MG63 (cell line): ENCODE measurements around the gene NSG1. TPM values are rescaled to one million over a fixed set of nuclear protein-coding genes. Genes with fewer than 3 reads are reported as not detected.
A peak's percentile ranks its signal among the peaks of the same experiment; 100 is the strongest.

Source experiments
- DNase-seq: peaks from one replicate; pipeline ENCODE4 v3.0.0-alpha.2; 2020
- H3K27me3 ChIP-seq: fragments of 250-450 bp; sonication (Bioruptor Pico); 2 replicates; pipeline ENCODE4 v1.5.1; 2020; ENCODE audit warnings: mild to moderate bottlenecking, moderate library complexity
- H3K36me3 ChIP-seq: fragments of 250-450 bp; sonication (Bioruptor Pico); 2 replicates; pipeline ENCODE4 v1.5.1; 2020; ENCODE audit warnings: mild to moderate bottlenecking, moderate library complexity
- H3K4me3 ChIP-seq: fragments of 250-450 bp; sonication (Bioruptor Pico); 2 replicates; pipeline ENCODE4 v1.5.1; 2020; ENCODE audit warnings: mild to moderate bottlenecking, moderate library complexity
- H3K9me3 ChIP-seq: fragments of 250-450 bp; sonication (Bioruptor Pico); 2 replicates; pipeline ENCODE4 v1.5.1; 2020; ENCODE audit warnings: mild to moderate bottlenecking, moderate library complexity
- total RNA-seq: library from RNA; depleted of rRNA; stranded (reverse); fragments of >200 nt; shearing (Covaris generic); gene quantifications from 2 replicates; pipeline ENCODE4 v1.2.3, GENCODE V29; 2014; ENCODE audit warnings: low replicate concordance

Gene NSG1
- total RNA-seq, 1 experiment from 2014 or later, result not detected

- Histone ChIP-seq H3K4me3 (no peak overlapping the region), H3K36me3 (no peaks in the 10 kb centered on the region), H3K27me3 (no peaks in the 10 kb centered on the region), H3K9me3 (no peaks in the 10 kb centered on the region)
- DNase-seq, result no peak
These were observed 20.6 kb downstream of the NSG1 start for GRCh38 chr4:4407299-4408131.

- DNase-seq, result no peak
- Histone ChIP-seq H3K27me3 (no peaks in the 10 kb centered on the region), H3K36me3 (no peaks in the 10 kb centered on the region), H3K4me3 (no peak overlapping the region), H3K9me3 (no peaks in the 10 kb centered on the region)
These were observed 21.2 kb downstream of the NSG1 start for GRCh38 chr4:4408132-4408523.

DNA sequence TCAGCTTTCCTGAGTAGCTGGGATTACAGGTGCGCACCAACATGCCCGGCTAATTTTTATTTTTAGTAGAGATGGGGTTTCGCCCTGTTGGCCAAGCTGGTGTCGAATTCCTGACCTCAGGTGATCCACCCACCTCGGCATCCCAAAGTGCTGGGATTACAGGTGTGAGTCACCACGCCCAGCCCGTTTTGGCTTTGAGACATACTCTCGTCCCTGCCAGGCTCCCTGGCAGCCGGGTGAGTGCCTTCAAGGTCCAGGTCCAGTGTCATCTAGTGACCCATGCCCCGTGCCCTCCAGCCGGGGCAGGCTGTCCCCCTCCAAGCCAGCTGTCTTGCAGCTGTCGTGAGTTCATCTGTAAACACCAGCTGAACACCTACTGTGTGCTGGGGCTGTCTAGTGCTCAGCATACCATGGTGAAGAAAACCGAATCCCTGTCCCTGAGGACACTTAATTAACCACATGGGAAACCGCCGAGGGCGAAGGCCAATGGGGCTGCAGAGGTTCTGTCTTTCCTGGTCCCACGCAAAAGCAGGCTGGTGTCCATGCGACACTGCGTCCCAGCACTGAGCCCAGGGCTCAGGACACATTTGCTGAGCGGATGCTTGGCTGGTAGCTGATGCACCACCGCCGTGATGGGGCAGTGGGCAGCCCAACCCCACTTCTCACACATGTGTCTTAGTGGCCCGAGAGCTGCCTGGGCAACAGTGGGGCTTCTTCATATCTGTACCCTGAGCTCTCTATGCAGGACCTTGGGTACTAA is 21.9 kb downstream of the NSG1 start:
- Histone ChIP-seq H3K9me3 (no peaks in the 10 kb centered on the region), H3K36me3 (no peaks in the 10 kb centered on the region), H3K4me3 (no peak overlapping the region), H3K27me3 (no peaks in the 10 kb centered on the region)
- peak; percentile 62 for DNase-seq

GRCh38 chr4:4409416-4410115 is 22.7 kb downstream of the NSG1 start:
- no peaks in the 10 kb centered on the region for H3K27me3 ChIP-seq
- H3K4me3 ChIP-seq, result no peak overlapping the region
- H3K9me3 ChIP-seq, result no peaks in the 10 kb centered on the region
- H3K36me3 ChIP-seq, result no peaks in the 10 kb centered on the region
- no peak for DNase-seq

- H3K27me3 ChIP-seq, result no peaks in the 10 kb centered on the region
- no peaks in the 10 kb centered on the region for H3K36me3 ChIP-seq
- no peak overlapping the region for H3K4me3 ChIP-seq
- DNase-seq, result no peak
- H3K9me3 ChIP-seq, result no peaks in the 10 kb centered on the region
These were observed 23.4 kb downstream of the NSG1 start for GRCh38 chr4:4410271-4410670.

GRCh38 chr4:4411906-4412305 is 25.0 kb downstream of the NSG1 start:
- no peak for DNase-seq
- no peaks in the 10 kb centered on the region for H3K9me3 ChIP-seq
- no peaks in the 10 kb centered on the region for H3K36me3 ChIP-seq
- no peak overlapping the region for H3K4me3 ChIP-seq
- H3K27me3 ChIP-seq, result no peaks in the 10 kb centered on the region

DNA sequence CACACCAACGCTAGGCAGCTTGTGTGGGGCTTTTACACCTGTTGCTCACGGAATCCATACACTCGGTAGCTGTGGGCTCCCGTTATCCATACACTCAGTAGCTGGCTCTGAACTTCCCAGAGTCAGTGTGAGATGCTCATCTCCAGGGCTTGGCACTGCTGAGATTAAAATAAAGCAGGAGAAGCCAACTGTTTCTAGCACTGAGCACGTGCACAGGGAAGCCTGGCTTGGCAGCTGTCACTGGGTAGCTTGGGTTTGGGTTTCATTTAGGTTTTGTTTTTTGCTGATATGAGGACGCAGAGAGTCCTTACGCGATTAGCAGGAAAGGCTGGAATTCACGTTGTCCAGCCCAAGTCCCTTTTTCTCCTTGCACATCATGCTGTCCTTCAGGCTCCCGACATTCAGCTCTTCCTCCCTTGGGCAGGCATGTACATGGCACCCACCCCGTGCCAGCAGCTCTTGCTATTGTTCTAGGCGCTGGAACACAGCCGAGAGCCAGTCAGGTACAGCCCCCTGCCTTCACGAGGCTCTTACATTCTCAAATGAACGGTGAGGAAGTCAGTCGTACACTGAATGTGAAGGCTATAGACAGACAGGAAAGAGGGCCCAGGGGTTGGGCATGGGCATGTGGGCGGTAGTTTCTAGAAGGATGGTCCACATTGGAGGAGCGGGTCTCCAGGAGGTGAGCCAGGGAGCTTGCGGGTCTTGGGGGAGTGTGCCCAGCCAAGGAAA is 25.9 kb downstream of the NSG1 start:
- Histone ChIP-seq H3K27me3 (no peaks in the 10 kb centered on the region), H3K9me3 (no peaks in the 10 kb centered on the region), H3K4me3 (no peak overlapping the region), H3K36me3 (no peaks in the 10 kb centered on the region)
- DNase-seq, result no peak

DNA sequence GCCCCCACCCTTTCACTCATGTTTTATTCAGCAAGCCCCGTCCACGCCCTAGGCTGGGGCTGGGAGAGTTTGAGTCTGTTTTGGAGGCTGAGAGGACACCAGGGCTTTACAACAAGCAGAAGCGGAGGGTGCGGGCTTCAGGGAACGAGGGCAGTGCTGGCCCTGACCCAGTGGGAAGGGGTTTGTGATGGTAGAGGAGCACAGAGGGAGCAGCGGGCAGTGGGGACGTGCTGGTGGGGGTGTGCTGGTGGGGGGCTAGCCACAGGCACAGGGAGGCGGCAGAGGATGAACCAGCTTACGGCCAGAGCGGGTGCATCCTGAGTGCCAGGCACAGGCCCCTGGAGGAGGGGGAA is 26.4 kb downstream of the NSG1 start:
- no peaks in the 10 kb centered on the region for H3K9me3 ChIP-seq
- DNase-seq, result no peak

DNA sequence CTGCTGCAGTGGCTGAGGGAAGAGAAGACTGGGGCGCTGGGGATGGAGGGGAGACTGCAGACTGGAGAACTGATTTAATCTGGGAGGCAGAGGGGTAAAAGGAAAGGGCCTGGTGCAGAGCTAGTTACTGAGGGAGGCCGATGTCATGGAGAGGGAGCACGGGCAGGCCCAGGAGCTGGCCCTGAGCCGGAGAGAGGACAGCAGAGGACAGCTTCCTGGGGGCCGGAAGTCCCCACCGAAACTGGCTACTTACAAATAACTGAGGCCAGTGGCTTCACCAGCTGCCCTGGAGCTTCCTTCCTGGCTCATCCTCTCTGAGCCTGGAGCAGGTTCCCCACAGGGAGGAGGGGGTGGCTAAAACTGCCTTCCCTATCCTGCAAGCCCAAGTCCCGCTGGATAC is 26.9 kb downstream of the NSG1 start:
- DNase-seq, result no peak
- no peaks in the 10 kb centered on the region for H3K9me3 ChIP-seq
- no peak overlapping the region for H3K4me3 ChIP-seq
- no peaks in the 10 kb centered on the region for H3K27me3 ChIP-seq
- no peaks in the 10 kb centered on the region for H3K36me3 ChIP-seq

More for the DNA sequence above, 26.4 kb downstream of the NSG1 start:
- Histone ChIP-seq H3K36me3 (no peaks in the 10 kb centered on the region), H3K27me3 (no peaks in the 10 kb centered on the region), H3K4me3 (no peak overlapping the region)

DNA sequence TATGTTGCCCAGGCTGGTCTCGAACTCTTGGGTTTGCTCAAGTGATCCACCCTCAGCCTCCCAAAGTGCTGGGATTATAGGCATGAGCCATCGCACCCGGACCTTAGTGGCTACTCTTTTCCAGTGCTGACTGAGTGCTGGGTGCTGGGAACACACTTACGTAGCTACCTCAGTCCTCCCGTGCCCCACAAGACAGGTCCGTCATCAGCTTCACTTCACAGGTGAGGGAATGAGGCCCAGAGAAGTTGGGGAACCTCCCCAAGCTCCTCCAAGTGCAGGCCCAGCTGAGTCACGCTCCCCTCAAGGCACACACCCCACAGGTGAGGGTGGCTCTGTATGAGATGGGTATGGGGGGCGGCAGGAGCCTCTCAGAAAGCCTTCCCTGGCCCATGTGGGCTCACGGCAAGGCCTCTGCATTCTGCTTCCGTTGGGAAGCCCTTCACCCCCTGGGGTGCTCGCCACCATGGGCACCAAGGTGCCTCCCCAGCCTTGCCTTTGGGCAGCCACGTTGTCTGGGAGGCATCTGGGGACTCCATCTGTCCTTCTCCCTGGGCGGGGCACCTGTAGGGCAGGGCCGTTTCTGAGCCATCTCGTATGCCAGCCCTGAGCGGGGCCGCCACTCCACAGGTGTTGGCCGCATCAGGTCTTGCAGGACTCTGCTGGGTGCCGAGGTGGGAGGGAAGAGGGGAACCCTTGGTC is 28.4 kb downstream of the NSG1 start:
- H3K9me3 ChIP-seq, result no peaks in the 10 kb centered on the region
- H3K27me3 ChIP-seq, result no peaks in the 10 kb centered on the region
- no peaks in the 10 kb centered on the region for H3K36me3 ChIP-seq
- no peak for DNase-seq
- no peak overlapping the region for H3K4me3 ChIP-seq

DNA sequence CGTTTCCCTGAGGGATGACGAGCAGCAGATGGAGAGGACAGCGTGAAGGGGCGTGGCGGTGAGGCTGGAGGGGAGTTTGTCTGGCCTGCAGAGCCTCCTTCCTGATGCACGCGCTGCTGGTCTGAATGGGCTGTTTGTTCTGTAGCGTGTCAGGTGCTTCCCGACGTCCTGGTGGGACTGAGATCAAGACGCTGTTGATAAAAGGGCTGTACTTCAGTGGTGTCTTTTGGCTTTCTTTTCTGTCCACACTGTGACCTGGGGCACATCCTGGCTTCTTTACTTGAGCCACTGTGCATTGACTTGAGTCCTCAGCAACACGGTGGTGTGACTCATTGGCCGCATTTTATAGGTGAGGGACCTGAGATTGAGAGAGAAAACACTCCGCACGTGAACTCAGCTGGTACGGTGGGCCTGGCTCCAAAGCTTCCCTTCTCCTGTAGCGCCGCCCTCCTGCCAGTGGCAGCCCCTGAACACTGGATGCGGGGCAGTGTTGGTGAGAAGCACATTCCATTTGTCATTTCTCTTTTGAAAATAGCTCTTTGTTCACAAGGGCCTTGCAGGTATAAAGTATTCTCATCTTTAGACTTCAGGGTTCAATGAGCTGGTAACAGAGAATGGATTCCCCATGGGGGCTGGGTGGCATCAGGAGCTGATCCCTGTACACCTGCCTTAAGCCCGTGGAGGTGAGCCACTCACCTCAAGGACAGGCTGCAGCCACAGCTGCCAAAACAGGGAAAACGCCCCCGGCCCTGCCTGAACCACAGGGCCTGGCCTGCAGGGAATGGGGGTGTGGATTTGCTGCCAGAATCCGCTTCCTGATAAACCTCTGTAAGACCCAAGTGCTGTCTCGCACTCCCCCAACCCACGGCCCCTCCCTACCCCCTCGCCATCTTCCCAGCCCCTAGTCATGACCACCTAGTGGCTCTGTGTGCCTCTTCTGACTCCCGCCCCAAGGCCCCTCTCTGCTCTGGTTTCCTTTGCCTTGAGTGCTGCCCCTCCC is 29.2 kb downstream of the NSG1 start:
- no peak for DNase-seq
- Histone ChIP-seq H3K9me3 (no peaks in the 10 kb centered on the region), H3K4me3 (no peak overlapping the region), H3K36me3 (no peaks in the 10 kb centered on the region), H3K27me3 (no peaks in the 10 kb centered on the region)

DNA sequence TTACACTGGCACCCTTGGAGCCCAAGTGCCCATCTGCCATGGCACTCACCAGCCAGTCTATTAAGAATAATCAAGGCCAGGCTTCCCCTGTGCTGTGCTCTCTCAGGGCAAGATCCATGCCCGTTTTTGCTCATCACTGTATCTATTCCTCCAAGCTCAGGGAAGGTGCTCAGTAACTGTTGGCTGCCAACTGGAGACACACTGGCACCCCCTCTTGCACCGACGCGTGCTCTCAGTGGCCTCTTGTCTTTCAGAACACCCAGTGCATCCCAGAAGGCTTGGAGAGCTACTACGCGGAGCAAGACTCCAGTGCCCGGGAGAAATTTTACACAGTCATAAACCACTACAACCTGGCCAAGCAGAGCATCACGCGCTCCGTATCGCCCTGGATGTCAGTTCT is 30.1 kb downstream of the NSG1 start:
- no peak for DNase-seq
- Histone ChIP-seq H3K36me3 (no peaks in the 10 kb centered on the region), H3K27me3 (no peaks in the 10 kb centered on the region), H3K4me3 (no peak overlapping the region), H3K9me3 (no peaks in the 10 kb centered on the region)

GRCh38 chr4:4417886-4418285 is 31.0 kb downstream of the NSG1 start:
- no peak overlapping the region for H3K4me3 ChIP-seq
- H3K36me3 ChIP-seq, result no peaks in the 10 kb centered on the region
- H3K9me3 ChIP-seq, result no peaks in the 10 kb centered on the region
- DNase-seq, result no peak
- H3K27me3 ChIP-seq, result no peaks in the 10 kb centered on the region

DNA sequence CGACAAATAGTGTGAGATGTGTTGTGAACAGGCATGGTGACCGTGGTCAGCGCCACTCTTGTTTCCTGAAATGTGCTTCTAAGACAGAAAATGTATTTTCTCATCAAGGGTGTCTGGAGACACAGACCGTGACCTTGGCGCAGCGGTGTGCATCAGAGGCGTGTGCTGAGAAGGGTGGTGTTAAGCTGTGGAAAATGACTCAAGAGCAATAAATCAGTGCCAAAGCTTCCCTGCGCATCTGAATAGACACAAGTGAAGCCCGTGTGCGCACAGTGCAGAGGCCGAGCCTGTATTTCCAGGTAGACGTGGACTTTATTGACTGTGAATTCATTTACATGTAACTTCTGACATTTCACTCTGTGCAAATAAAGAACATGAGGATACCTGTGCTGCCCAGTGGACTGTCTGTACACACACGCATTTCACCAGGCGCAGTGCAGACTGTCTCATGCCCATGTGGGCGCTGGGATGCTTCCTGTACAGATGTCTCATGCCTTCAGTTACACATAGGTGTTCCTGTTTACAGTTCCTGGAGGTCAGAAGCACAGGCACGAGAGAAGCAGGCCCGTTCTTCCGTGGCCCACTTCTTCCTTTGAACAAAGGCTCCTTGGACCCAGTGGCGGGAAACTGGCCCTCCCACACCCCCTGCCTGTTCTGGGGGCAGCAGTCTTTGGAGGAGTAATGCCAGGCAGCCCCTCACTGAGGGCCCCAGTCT is 31.9 kb downstream of the NSG1 start:
- no peaks in the 10 kb centered on the region for H3K9me3 ChIP-seq
- no peak overlapping the region for H3K4me3 ChIP-seq
- no peaks in the 10 kb centered on the region for H3K27me3 ChIP-seq

GRCh38 chr4:4419896-4420295 is 33.0 kb downstream of the NSG1 start:
- Histone ChIP-seq H3K4me3 (no peak overlapping the region), H3K27me3 (no peaks in the 10 kb centered on the region), H3K9me3 (no peaks in the 10 kb centered on the region), H3K36me3 (no peaks in the 10 kb centered on the region)
- no peak for DNase-seq

More for the DNA sequence above, 31.9 kb downstream of the NSG1 start:
- DNase-seq, result no peak
- no peaks in the 10 kb centered on the region for H3K36me3 ChIP-seq
